HuH-7 (cell line): ENCODE data around the gene LSM2.
A peak's percentile ranks its signal among the peaks of the same experiment; 100 is the strongest.
"Not testable (repeated sequence)": the region's sequence is repeated elsewhere in the genome, so short reads cannot be mapped to it uniquely, and the experiment has no call there.

Experiments
- DNase-seq: peaks from one replicate; pipeline ENCODE4 v3.0.0; 2011; ENCODE audit warnings: low spot score

The LSM2 gene

DNA sequence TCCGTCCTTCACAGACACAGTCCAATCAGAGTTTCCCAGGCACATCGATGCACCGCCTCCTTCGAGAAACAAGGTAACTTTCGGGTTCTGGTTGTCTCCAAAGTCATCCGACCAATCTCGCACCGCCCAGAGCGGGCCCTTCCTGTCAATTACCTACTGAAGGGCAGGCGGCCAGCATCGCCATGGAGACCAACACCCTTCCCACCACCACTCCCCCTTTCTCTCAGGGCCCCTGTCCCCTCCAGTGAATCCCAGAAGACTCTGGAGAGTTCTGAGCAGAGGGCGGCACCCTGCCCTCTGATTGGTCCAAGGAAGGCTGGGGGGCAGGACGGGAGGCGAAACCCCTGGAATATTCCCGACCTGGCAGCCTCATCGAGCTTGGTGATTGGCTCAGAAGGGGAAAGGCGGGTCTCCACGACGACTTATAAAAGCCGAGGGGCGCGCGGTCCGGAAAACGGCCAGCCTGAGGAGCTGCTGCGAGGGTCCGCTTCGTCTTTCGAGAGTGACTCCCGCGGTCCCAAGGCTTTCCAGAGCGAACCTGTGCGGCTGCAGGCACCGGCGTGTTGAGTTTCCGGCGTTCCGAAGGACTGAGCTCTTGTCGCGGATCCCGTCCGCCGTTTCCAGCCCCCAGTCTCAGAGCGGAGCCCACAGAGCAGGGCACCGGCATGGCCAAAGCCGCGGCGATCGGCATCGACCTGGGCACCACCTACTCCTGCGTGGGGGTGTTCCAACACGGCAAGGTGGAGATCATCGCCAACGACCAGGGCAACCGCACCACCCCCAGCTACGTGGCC, 20.7 kb upstream of the LSM2 start, which contains the start of gene HSPA1B:
Gene HSPA1B, plus strand, starts transcription at position 453 of the 794 bp plus-strand sequence. Its CDS starts 213 bp downstream, at position 666.
- DNase-seq, result peak; percentile 88

- DNase-seq, result no peak
Observed at GRCh38 chr6:31826793-31827285, 20.1 kb upstream of the LSM2 start.

DNA sequence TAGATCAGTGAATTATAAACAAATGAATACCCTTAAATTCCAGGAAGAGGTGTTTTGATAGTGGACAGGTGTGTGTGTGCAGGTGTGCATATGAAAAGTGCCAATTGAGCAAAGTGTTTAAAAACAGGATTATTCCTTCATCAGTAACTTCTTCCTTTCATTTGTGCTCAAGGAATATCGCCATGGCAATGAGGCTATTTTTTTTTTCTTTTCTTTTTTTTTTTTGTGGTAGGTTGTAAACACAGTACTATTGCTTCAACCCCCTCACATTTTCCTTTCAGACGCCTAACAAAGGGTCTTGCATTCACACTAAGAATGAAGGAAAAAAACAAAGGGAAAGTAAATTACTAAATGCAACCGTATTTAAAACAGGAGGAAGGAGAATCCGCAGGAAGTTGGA, 18.8 kb upstream of the LSM2 start:
- no peak for DNase-seq

- DNase-seq, result not testable (repeated sequence)
Observed at GRCh38 chr6:31823592-31824196, 16.9 kb upstream of the LSM2 start.

DNA sequence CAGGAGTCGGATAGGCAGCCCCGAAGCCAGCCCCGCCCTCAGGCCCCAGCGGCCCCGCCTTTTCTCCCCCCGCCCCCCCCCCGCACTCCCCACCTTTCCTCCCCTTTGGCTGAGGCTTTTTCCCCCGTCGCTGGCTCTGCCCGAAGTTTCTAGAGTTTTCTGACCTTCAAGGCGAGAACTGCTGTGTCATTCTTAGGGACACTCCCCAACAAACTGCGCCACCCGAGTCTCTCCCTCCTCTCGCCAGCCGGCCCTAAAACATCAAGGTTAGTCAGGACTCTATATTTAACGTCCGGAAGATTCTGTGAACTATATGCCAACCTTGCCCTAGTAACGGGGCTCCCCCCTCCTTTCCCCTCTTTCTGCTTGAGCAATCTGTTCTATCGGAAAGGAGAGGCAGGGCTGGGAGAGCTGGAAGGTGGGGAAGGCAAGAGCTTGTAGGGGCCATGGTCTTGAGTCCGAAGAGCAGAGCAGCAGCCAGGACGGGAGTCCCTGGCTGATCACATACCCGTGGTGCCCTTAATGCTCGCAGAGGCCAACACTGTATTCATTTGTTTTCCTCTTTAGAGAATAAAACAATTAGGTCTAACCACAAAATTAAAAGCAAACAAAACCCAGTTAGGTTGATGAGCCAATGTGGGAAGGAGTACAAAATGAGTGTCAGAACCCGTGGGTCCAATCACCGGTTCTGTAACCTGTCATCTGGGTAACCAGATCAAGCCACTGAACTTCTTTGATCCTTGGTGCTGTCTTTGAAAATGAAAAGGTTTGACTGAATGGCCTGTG, 15.5 kb upstream of the LSM2 start:
- DNase-seq, result peak; percentile 56

- peak; percentile 54 for DNase-seq
Observed at GRCh38 chr6:31821301-31822035, 14.7 kb upstream of the LSM2 start.

DNA sequence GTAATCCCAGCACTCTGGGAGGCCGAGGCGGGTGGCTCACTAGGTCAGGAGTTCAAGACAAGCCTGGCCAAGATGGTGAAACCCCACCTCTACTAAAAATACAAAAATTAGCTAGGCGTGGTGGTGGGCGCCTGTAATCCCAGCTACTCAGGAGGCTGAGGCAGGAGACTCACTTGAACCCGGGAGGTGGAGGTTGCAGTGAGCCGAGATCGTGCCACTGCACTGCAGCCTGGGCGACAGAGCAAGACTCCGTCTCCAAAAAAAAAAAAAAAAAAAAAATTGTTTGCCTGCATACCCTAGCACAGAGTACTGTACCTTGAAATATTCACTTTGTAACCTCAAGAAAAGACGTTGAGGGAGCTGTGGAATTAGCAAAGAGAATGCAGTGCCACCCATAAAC, 13.6 kb upstream of the LSM2 start:
- DNase-seq, result not testable (repeated sequence)

- DNase-seq, result no peak
Observed at GRCh38 chr6:31819871-31820299, 13.1 kb upstream of the LSM2 start.

DNA sequence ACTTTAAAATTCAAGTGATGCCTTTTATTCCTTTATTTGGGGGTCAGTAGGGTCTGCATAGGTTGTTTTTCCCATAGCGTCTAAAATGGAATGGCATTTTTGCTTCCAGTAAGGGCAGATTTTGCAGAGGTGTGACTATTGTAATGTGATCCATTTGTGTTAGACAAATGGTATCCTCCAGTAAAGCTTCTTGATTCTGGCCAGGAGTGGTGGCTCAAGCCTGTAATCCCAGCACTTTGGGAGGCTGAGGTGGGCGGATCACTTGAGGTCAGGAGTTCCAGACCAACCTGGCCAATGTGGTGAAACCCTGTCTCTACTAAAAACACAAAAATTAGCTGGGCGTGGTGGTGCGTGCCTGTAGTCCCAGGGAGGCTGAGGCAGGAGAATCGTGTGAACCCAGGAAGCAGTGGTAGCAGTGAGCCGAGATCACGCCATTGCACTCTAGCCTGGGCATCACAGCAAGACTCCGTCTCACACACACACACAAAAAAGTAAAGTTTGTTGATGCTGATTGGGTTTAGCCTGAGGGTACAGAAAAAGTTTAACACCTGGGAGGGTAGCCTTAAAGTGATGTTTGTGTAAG, 11.3 kb upstream of the LSM2 start:
- not testable (repeated sequence) for DNase-seq

DNA sequence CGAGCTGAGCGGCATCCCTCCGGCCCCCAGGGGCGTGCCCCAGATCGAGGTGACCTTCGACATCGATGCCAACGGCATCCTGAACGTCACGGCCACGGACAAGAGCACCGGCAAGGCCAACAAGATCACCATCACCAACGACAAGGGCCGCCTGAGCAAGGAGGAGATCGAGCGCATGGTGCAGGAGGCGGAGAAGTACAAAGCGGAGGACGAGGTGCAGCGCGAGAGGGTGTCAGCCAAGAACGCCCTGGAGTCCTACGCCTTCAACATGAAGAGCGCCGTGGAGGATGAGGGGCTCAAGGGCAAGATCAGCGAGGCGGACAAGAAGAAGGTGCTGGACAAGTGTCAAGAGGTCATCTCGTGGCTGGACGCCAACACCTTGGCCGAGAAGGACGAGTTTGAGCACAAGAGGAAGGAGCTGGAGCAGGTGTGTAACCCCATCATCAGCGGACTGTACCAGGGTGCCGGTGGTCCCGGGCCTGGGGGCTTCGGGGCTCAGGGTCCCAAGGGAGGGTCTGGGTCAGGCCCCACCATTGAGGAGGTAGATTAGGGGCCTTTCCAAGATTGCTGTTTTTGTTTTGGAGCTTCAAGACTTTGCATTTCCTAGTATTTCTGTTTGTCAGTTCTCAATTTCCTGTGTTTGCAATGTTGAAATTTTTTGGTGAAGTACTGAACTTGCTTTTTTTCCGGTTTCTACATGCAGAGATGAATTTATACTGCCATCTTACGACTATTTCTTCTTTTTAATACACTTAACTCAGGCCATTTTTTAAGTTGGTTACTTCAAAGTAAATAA, 10.6 kb upstream of the LSM2 start:
- not testable (repeated sequence) for DNase-seq

GRCh38 chr6:31815025-31815838, 8.5 kb upstream of the LSM2 start, which contains the start of the genes HSPA1A and HSPA1L:
Gene HSPA1A (plus strand): TSS chr6:31815543. CDS start chr6:31815757, 214 bp downstream.
Gene HSPA1L (minus strand): TSS chr6:31815283. CDS start chr6:31811972, 3,311 bp downstream.
- peak; percentile 93 for DNase-seq

GRCh38 chr6:31814677-31815024, 7.9 kb upstream of the LSM2 start:
- peak; percentile 79 for DNase-seq

DNA sequence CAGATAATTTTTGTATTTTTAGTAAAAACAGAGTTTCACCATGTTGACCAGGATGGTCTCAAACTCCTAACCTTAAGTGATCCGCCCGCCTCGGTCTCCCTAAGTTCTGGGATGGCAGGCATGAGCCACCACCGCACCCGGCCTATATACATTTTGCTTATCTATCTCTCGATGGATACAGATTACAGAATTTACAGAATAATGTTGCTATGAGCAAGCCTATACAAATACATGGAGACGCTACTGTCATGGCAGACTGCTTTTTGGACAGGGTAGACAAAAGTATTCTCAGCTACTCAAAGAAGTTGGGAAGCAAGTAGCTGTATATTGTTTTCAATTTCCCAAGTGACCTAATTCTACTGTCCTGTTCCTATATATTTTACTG, 6.7 kb upstream of the LSM2 start:
- no peak for DNase-seq

DNA sequence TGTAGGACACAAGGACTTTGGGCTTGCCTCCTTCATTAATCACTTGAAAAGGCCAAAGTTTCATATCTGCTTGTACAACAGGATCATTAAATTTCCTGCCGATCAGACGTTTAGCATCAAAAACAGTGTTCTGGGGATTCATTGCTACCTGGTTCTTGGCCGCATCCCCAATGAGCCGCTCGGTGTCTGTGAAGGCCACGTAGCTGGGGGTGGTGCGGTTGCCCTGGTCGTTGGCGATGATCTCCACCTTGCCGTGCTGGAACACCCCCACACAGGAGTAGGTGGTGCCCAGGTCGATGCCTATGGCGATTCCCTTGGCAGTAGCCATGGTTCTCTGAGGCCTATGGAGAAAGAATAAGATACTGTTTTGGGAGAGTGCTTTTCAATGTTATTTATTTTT, 4.9 kb upstream of the LSM2 start:
- DNase-seq, result no peak

DNA sequence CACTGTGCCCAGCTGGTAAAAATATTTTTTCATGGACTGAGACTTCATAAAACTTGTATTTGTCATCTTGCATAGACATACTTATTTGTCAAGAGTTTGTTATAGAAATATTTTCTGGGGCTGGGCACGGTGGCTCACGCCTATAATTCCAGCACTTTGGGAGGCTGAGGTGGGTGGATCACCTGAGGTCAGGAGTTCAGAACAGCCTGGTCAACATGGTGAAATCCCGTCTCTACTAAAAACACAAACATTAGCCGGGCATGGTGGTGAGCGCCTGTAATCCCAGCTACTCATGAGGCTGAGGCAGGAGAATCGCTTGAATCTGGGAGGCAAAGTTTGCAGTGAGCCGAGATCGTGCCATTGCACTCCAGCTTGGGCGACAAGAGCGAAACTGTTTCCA, 1.8 kb upstream of the LSM2 start:
- DNase-seq, result not testable (repeated sequence)

DNA sequence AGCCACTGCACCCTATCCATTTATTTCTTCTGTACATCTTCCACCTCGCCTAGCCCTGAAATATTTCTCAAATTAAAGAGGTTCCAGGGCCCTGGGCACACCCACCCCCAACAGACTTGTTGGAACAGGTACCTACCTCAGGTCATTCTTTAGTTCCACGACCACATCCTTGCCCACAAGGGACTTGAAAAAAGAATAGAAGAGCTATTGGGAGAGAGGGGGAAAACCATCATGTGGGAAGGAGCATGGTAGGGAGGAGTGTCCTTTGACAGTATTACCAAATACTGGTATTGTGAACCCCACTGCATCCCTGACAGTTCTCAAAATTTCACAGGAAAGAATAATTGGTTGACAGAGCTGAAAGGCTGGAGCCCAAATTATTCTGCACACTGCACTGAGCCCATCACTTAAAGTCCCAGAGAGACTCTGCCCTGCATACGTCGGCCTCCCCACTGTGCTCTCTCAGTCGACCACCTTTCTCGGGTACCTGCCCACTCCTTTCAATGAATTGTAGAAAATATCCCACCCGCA, 762 bp downstream of the LSM2 start:
- DNase-seq, result no peak

DNA sequence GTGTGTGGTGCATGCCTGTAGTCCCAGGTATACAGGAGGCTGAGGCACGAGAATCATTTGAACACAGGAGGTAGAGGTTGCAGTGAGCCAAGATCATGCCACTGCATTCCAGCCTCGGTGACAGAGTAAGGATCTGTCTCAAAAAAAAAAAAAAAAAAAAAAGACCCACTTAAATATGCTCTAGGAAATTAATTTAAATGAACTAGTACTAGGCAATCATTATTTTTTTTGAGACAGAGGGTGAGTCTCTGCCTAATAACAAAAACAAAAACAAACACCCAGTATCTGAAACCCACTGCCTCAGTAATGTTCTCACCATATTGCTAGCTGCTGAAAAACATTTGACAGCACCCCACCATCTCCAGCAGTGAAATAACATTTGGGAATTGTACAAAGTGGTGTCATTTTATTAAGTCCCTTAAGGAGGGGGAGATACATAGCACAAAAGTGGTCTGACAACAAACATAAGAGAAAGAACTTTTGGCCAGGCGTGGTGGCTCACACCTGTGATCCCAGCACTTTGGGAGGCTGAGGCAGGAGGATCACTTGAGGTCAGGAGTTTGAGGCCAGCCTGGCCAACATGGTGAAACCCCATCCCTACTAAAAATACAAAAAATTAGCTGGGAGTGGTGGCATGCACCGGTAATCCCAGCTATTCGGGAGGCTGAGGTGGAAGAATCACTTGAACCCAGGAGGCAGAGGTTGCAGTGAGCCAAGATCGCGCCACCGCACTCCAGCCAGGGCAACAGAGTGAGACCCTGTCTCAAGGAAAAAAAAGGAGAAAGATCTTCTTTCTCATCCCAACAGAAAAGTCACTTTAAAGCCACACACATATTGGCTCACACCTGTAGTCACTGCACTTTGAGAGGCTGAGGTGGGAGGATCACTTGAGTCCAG, 5.5 kb downstream of the LSM2 start:
- DNase-seq, result not testable (repeated sequence)

- DNase-seq, result no peak
Observed at GRCh38 chr6:31799781-31800180, 7.0 kb downstream of the LSM2 start.
